HepG2 (cell line): Measurements from ENCODE around the gene TSPAN5. TPM values are rescaled to one million over a fixed set of nuclear protein-coding genes. Genes with fewer than 3 reads are reported as not detected.

Experiments used
- FOXC1 ChIP-seq: sonication (generic); formaldehyde crosslinking; IDR thresholded peaks from 2 replicates; pipeline ENCODE4 v1.8.0; 2022; ENCODE audit warnings: mild to moderate bottlenecking, missing genetic modification reagents, borderline replicate concordance
- ZC3H4 ChIP-seq: sonication (generic); formaldehyde crosslinking; IDR thresholded peaks from 2 replicates; pipeline ENCODE4 v1.4.0; 2020; ENCODE audit warnings: missing genetic modification reagents, borderline replicate concordance
- ZNF251 ChIP-seq: sonication (generic); formaldehyde crosslinking; IDR thresholded peaks from 2 replicates; pipeline ENCODE4 v1.9.0; 2021; ENCODE audit warnings: mild to moderate bottlenecking, missing genetic modification reagents
- ZNF569 ChIP-seq: sonication (generic); formaldehyde crosslinking; IDR thresholded peaks from 2 replicates; pipeline ENCODE4 v1.5.0; 2020; ENCODE audit warnings: mild to moderate bottlenecking, missing genetic modification reagents, moderate library complexity, borderline replicate concordance
- ZSCAN29 ChIP-seq: sonication (generic); formaldehyde crosslinking; conservative IDR thresholded peaks from 2 replicates; pipeline ENCODE4 v1.4.0; 2020; ENCODE audit warnings: mild to moderate bottlenecking, missing genetic modification reagents
- polyA plus RNA-seq, 8 experiments: library from polyadenylated mRNA; depleted of rRNA in 3 of 8; stranded (reverse) in 7 of 8; unstranded in 1 of 8; fragments of >200 nt; fragmentation: Illumina TruSeq in 4 of 8; extraction: Trizol in 4 of 8; gene quantifications; 2 replicates each; pipeline versions ENCODE4 v1.2.1 to v1.2.3, GENCODE V29; 2011 to 2016; ENCODE audit warnings: low read depth in 4 of 8, missing spikeins in 1 of 8, mixed read lengths in 1 of 8; ENCODE audit not compliant: insufficient read depth in 1 of 8
- total RNA-seq, 5 experiments: library from RNA; depleted of rRNA; stranded (reverse); fragments of >200 nt; fragmentation: Illumina TruSeq; extraction: Trizol; gene quantifications; 2 replicates each; pipeline ENCODE4 v1.2.3, GENCODE V29; 2016; ENCODE audit warnings: low read depth in 1 of 5
- TF ChIP-seq, protein P1 (sequence below): sonication (generic); formaldehyde crosslinking; conservative IDR thresholded peaks from 2 replicates; pipeline ENCODE4 v1.4.0; 2020; ENCODE audit warnings: missing genetic modification reagents
- TF ChIP-seq, protein P2 (sequence below): sonication (generic); formaldehyde crosslinking; IDR thresholded peaks from 2 replicates; pipeline ENCODE4 v1.5.0; 2020; ENCODE audit warnings: missing genetic modification reagents
- TF ChIP-seq, protein P3 (sequence below): sonication (generic); formaldehyde crosslinking; IDR thresholded peaks from 2 replicates; pipeline ENCODE4 v1.5.0; 2020; ENCODE audit warnings: missing genetic modification reagents

TSPAN5 gene
- total and polyA plus RNA-seq, 2 of the 13 experiments (the other 11 are each of a cell fraction or from before 2014, with no cell fraction given), result 0.20 to 0.53 TPM

DNA sequence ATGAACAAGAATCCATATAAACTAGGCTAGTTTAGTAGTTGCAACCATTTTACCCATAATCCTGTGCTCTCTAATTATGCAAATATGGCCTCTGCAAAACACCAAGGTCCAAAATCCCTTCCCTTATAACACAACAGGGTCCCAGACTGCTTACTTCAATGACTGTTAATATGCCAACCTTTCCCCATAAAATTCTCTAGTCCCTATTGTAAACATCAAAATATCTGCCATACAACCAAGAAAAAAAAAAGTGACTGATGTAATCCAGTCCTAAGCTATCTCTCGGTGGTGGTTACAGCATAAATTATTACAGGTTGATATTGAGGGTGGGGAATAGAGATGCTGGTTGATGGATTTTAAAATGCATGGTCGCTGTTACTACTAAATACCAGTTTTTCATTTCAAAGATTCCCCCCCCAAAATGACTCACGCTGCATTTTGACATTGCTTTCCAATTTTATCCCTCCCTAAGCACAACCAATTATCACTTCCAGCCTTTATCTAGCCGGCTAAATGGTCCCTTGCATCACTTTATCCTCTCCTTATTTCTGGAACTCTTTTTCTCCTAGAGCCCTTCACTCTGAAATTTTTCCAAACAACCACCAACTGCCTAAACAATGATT lies 44.8 kb downstream of the TSPAN5 start (continued):
- TF ChIP-seq, protein P1, sequence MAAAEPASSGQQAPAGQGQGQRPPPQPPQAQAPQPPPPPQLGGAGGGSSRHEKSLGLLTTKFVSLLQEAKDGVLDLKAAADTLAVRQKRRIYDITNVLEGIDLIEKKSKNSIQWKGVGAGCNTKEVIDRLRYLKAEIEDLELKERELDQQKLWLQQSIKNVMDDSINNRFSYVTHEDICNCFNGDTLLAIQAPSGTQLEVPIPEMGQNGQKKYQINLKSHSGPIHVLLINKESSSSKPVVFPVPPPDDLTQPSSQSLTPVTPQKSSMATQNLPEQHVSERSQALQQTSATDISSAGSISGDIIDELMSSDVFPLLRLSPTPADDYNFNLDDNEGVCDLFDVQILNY (CRISPR knock-in tag), result no peak
- TF ChIP-seq ZNF569 (CRISPR knock-in tag), result no peak
- TF ChIP-seq, protein P2, sequence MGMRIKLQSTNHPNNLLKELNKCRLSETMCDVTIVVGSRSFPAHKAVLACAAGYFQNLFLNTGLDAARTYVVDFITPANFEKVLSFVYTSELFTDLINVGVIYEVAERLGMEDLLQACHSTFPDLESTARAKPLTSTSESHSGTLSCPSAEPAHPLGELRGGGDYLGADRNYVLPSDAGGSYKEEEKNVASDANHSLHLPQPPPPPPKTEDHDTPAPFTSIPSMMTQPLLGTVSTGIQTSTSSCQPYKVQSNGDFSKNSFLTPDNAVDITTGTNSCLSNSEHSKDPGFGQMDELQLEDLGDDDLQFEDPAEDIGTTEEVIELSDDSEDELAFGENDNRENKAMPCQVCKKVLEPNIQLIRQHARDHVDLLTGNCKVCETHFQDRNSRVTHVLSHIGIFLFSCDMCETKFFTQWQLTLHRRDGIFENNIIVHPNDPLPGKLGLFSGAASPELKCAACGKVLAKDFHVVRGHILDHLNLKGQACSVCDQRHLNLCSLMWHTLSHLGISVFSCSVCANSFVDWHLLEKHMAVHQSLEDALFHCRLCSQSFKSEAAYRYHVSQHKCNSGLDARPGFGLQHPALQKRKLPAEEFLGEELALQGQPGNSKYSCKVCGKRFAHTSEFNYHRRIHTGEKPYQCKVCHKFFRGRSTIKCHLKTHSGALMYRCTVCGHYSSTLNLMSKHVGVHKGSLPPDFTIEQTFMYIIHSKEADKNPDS (CRISPR knock-in tag), result no peak
- TF ChIP-seq ZNF251 (CRISPR knock-in tag), result no peak
- TF ChIP-seq ZSCAN29, result no peak
- no peak for TF ChIP-seq FOXC1 (CRISPR knock-in tag)
- no peak for TF ChIP-seq ZC3H4
- TF ChIP-seq, protein P3, sequence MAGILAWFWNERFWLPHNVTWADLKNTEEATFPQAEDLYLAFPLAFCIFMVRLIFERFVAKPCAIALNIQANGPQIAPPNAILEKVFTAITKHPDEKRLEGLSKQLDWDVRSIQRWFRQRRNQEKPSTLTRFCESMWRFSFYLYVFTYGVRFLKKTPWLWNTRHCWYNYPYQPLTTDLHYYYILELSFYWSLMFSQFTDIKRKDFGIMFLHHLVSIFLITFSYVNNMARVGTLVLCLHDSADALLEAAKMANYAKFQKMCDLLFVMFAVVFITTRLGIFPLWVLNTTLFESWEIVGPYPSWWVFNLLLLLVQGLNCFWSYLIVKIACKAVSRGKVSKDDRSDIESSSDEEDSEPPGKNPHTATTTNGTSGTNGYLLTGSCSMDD (CRISPR knock-in tag), result no peak
